ENCODE measurements around the gene NIM1K.
A peak's percentile ranks its signal among the peaks of the same experiment; 100 is the strongest.

NIM1K gene

DNA sequence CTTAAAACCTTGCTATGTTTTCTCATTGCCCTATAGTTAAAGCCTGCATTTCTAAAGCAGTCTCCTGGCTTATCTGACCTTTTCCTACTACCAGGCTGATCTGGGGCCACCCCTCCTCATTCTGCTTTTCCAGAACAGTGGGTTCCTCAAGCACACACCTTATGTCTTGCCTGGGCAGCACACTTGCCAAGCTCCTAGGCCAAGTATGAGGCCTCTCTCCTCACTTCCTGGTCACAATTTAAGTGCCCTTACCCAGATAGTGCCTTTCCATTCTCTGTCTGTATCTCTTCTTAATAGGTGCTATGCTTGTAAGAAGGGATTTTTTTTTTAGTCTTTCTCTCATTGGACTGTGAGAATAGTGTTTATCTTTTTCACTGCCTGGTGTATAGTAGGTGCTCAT is 81.5 kb downstream of the NIM1K start:
- Mint-ChIP-seq H3K4me1 (no peaks in the 10 kb centered on the region), H3K4me3 (no peak overlapping the region), H3K27me3 (peaks cover 7% of the 10 kb centered on the region), H3K27ac (no peak overlapping the region), H3K9me3 (peaks cover 6 to 7% of the 10 kb centered on the region in 2 donors)
- ATAC-seq (no peak), DNase-seq (no peak)

DNA sequence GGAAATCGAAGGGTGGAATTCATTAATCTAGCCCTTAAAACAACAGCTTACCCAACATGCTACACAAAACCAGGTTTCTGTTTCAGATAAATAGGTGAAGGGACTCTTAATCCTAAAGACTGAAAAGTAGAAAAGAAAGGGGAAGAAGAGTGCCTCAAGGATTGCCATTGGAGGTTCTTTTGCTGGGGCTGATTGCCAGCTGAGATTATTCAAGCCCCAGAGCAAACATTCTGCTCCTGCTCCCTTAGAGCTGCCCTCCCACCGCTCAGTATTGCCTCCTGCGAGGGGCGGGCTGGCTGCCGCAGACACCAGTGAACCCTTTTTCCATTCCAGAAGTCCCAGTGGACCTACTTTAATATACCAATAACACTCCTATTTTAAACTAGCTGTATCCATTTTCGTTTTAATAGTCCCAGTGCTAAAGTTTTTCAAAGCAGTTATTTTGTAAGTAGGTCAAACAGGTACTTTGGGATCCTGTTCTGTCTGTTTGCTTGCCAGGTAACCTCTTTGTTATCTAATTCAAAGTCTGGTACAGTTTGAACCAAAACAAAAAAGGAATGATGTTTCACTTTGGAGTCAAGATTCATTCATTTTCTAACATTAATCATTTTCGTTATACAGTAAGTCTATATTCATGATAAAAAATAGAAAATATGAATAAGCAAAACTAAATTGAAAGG is 82.5 kb downstream of the NIM1K start:
- Mint-ChIP-seq H3K4me3 (no peak overlapping the region), H3K4me1 (no peaks in the 10 kb centered on the region)

DNA sequence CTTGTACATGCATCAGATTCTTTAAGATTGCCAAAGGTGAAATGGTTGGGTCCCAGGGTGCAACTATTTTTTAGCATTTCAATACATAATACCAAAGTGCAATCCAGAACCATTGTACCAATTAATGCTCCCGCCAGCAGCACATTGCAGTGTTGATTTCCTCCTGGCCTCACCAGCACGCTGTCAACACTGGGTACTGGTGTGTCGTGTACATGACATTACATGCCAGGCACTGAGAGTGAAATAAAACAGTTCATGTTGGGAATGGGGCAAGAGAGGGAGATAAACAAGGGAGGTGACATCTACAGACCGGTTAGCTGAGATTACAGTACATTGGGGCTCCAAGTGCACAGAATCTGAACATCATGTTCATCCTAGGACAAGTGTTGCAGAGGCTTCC is 83.4 kb downstream of the NIM1K start:
- H3K4me3 Mint-ChIP-seq, result no peak overlapping the region
- ATAC-seq, result no peak
- DNase-seq, result no peak
- peaks cover under 1% of the 10 kb centered on the region for H3K27me3 Mint-ChIP-seq
- H3K4me1 Mint-ChIP-seq, result no peaks in the 10 kb centered on the region
- H3K9me3 Mint-ChIP-seq, result peaks cover 0 to under 1% of the 10 kb centered on the region in 2 donors
- no peak overlapping the region for H3K27ac Mint-ChIP-seq

More for the DNA sequence above, 82.5 kb downstream of the NIM1K start:
- DNase-seq (no peak), ATAC-seq (no peak)
- Mint-ChIP-seq H3K9me3 (peaks cover 6 to 7% of the 10 kb centered on the region in 2 donors), H3K27ac (no peak overlapping the region), H3K27me3 (peaks cover 7% of the 10 kb centered on the region)

DNA sequence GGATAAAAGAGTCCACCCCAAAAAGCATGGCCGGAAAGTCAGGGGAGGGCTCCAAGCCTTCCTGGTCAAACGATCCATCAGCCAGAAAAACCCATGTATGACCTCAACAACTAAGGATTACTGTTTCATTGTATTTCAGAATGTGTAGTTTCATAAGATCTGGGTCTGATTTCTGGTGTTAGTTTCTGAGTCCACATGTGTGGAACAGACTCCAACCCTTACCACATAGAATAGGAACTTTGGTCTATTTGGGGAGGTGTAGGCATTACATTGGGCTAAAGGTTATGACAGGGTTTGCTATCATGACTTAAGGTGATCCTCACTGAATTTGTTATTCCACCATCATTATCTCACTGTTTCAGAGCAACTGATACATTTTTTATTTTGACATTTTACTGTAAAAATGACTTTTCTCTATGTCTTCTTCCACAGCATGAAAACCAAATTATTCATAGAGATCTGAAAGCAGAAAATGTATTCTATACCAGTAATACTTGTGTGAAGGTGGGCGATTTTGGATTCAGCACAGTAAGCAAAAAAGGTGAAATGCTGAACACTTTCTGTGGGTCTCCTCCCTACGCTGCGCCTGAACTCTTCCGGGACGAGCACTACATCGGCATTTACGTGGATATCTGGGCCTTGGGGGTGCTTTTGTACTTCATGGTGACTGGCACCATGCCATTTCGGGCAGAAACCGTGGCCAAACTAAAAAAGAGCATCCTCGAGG is 87.7 kb downstream of the NIM1K start:
- no peak for ATAC-seq
- Mint-ChIP-seq H3K4me3 (no peak overlapping the region), H3K4me1 (no peaks in the 10 kb centered on the region), H3K9me3 (peaks cover 0 to 4% of the 10 kb centered on the region in 2 donors), H3K27ac (no peak overlapping the region), H3K27me3 (no peaks in the 10 kb centered on the region)
- DNase-seq, result no peak

DNA sequence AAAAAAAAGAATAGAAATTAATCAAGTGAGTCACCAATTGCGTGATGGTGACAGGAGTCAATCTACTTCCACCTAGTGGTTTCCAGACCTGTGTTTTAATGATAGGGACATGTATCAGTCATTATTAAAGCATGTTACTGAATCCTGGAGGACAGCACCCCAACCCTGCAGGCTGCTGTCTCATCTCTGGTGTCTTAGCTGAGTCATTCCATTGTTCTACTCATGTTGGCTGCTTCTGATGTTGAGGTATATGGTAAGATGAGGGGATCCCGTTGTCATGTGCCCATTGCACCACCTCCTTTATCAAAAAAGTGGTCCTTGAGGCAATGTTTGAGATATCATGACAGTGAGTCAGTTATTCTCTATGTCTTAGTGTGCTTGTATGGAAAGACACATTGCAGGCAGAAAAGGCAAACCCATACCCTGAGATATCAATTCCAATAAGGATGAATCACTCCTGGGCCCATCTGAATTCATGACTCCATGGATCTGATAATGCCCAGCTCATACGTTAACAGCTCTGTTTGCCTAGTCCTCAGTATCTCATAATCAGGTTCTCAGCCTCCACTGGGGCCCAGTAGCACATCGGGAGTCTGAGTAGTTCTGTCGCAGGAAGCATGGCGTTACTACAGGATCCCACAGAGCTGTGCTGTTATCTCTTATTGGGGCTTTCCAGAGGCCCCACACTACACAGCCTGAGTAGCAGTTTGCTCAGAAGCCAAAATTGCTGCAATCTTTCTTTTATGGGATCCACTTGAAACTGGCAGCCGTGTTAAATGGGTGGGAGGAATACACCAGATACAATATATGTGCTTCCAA is 90.0 kb downstream of the NIM1K start:
- DNase-seq (no peak), ATAC-seq (peak; percentile 66)
- H3K4me1 Mint-ChIP-seq, result no peaks in the 10 kb centered on the region
- H3K9me3 Mint-ChIP-seq, result peaks cover 0 to 4% of the 10 kb centered on the region in 2 donors
- H3K4me3 Mint-ChIP-seq, result no peak overlapping the region
- no peaks in the 10 kb centered on the region for H3K27me3 Mint-ChIP-seq
- H3K27ac Mint-ChIP-seq, result no peak overlapping the region

DNA sequence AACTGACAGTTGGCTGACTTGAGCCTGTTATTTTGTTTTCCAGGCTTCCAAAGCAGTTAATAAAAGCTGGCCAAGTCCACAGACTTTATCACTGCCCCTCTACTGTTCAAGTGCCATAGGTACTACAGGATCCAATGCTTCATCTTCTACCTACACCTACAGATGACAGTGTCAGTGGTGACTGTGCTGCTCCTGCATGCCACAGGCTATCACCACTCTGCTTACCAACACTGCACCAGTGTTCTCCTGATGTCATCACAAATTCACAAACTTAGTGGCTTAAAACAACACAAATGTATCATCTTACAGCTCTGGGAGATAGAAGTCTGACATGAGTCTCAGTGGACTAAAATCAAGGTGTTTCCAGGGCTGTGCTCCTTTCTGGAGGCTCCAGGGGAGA is 94.6 kb downstream of the NIM1K start:
- no peak for ATAC-seq
- Mint-ChIP-seq H3K4me1 (no peaks in the 10 kb centered on the region), H3K9me3 (peaks cover 0 to 4% of the 10 kb centered on the region in 2 donors), H3K4me3 (no peak overlapping the region), H3K27me3 (no peaks in the 10 kb centered on the region), H3K27ac (no peak overlapping the region)
- DNase-seq, result no peak

DNA sequence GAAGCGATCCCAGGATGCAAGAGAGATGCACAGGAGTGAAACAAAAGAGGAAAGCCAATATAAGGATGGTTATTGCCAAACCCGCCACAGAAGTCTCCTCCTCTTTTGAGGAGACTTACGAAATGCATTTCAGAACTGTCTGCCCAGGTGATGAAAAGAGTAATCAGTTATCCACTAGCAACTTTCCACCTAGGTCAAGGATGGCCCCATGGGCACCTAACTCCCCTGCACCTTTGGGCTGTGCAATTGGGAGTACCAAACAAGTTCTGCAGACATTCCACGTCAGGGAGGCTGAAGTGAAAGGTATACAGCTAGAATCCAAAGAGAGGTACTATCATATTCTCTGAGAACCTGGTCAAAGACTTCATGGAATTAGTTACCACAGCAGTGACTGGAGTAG is 95.5 kb downstream of the NIM1K start:
- no peak overlapping the region for H3K27ac Mint-ChIP-seq
- H3K27me3 Mint-ChIP-seq, result no peaks in the 10 kb centered on the region
- DNase-seq, result no peak

DNA sequence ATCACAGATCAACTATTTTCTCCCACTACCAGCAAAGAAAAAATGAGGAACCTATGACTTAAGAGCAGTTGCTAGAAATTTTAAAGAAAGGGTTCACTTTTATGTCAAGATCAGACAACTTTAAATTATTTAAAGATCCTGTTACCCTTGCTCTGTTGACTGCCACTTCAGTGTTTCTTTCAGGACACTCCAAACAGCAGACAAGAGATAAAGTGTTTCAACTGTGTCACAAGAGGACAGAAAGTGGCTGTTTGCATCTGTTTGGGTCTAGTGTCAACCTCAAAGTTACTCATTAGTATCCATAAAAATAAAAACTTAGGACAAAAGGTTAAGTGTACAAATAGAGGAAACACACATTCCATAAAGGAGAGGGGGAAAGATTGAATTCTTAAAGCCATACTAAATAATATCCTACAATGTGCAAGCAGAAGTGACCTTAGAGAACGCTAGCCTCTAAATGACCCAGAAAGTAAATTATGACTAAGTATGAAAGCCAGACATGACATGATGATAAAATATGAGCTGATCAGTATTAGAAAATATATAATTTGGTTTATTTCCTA is 96.3 kb downstream of the NIM1K start:
- Mint-ChIP-seq H3K4me1 (no peaks in the 10 kb centered on the region), H3K9me3 (peaks cover 0 to 4% of the 10 kb centered on the region in 2 donors), H3K27ac (no peak overlapping the region), H3K27me3 (no peaks in the 10 kb centered on the region), H3K4me3 (no peak overlapping the region)
- DNase-seq (no peak), ATAC-seq (no peak)

More for the DNA sequence above, 95.5 kb downstream of the NIM1K start:
- no peaks in the 10 kb centered on the region for H3K4me1 Mint-ChIP-seq
- no peak for ATAC-seq
- no peak overlapping the region for H3K4me3 Mint-ChIP-seq
- peaks cover 0 to 4% of the 10 kb centered on the region in 2 donors for H3K9me3 Mint-ChIP-seq

DNA sequence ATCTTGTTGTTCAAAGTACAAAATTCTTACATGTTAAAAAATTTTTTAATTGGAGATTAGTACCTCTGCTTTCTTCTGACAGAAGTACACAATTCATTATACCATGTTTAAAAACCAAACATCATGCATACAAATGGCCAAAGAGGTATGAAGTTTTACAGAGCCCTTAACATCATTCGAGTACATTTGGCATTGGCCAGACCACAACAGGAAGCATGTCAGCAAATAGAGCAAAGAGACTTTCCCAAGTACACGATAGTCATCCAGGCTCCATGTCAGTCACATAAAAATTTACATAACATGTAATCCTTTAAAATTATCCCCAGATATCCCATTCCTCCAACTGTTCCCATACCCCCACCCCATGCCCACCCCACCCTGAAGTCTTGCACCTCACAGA is 98.7 kb downstream of the NIM1K start:
- Mint-ChIP-seq H3K9me3 (no peaks in the 10 kb centered on the region), H3K4me1 (no peaks in the 10 kb centered on the region), H3K4me3 (no peak overlapping the region), H3K27me3 (no peaks in the 10 kb centered on the region), H3K27ac (peak overlapping the region in 1 of 2 donors; percentile 37)
- DNase-seq (no peak), ATAC-seq (no peak)

DNA sequence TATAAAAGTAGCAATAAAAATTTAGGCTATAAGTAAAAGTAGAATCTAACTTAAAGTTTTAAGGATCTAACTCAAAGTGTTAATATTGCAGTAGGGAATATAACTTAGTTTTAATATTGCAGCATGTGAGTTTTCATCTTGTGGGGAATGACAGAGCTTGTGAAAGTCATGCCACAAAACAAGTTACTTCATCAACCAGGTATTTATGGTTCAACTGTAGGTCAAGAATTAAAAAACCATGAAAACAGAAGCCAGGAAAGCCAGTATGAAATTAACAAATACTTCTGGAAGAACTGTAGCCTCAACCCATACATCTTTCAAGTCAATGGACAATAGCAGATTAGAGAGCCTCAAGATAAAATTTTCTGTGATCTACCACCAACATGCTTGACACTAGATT is 102.2 kb downstream of the NIM1K start:
- no peak overlapping the region for H3K27ac Mint-ChIP-seq
- H3K4me3 Mint-ChIP-seq, result no peak overlapping the region

DNA sequence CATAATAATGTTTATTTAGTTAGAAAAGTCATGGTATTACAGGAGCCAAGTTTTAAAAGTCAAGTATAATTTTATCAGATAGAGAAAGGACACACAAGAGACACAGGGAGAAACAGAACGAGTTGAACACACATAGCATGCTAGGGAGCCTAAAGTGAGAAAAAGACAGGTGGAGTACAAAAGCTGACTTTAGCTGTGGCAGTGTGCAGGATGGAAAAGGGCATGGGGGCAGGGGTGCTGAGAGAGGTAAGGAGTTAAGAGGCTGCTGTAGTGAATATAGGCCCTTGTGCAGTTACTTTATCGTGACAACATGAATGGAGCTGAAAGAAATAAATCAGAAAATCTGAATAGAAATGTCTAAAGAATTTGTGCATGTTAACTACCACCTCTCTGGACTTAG is 103.2 kb downstream of the NIM1K start:
- Mint-ChIP-seq H3K27me3 (no peaks in the 10 kb centered on the region), H3K4me1 (no peaks in the 10 kb centered on the region), H3K27ac (no peak overlapping the region), H3K9me3 (no peaks in the 10 kb centered on the region), H3K4me3 (no peak overlapping the region)
- ATAC-seq (no peak), DNase-seq (no peak)

More for the DNA sequence above, 102.2 kb downstream of the NIM1K start:
- Mint-ChIP-seq H3K4me1 (no peaks in the 10 kb centered on the region), H3K27me3 (no peaks in the 10 kb centered on the region), H3K9me3 (no peaks in the 10 kb centered on the region)
- ATAC-seq (no peak), DNase-seq (no peak)

DNA sequence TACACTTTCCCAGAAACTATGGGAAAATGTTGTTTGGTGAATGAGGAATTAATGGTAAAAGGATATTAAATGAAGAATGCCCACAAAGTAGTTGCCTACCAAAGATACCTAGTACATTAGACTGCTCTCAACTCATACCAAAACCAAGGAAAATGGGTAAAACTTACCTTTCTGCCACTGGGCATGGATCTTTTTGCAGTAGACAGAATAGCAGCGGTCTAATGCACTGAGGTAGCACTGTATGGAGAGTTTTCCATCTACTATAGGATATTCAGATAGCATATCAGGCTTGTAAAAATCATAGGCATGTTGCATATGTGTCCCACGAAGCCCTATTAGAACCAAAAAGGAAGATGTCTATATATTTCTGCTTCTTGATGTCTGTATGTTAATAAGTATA is 104.8 kb downstream of the NIM1K start:
- no peak overlapping the region for H3K4me3 Mint-ChIP-seq

DNA sequence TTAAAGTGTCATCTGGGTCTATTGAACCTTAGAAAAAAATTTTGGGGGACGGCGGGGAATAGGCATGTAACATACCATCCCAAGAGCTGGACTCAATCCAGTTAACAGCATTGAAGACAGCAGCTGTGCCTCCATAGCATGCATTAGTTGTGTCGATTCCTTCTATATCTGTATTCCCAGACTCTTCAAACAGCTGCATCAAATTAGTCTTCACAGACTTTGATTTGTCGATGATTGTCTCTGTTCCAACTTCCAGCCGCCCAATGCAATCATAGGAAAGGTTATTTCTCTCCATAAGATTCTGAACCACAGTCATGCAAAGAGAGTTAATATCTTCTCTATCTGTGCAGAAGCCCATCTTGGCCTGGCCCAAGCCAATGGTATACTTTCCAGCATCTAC is 106.4 kb downstream of the NIM1K start:
- Mint-ChIP-seq H3K27me3 (no peaks in the 10 kb centered on the region), H3K9me3 (no peaks in the 10 kb centered on the region), H3K4me1 (peaks cover 30% of the 10 kb centered on the region), H3K4me3 (no peak overlapping the region), H3K27ac (no peak overlapping the region)
- DNase-seq (no peak), ATAC-seq (no peak)

More for the DNA sequence above, 104.8 kb downstream of the NIM1K start:
- Mint-ChIP-seq H3K27ac (no peak overlapping the region), H3K9me3 (no peaks in the 10 kb centered on the region), H3K4me1 (peaks cover 13% of the 10 kb centered on the region), H3K27me3 (no peaks in the 10 kb centered on the region)
- DNase-seq, result no peak
- ATAC-seq, result no peak

DNA sequence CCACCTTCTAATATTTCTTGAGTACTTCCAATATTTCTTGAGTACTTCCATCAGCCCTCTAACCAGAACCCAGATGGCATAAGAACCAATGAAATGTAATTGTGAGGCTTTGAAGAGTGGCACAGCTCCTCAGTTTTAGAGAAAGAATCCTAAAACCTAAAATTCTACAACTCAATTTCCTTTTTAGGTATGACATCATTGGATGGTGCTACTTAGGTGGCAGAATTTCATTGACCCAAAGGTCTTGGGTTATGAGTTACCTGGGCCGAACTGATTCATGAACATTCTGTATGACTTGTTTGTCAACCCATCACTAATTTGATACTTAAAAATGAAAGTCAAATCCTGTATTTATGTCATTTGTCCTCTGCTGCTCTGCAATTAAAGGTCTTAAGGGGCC is 108.1 kb downstream of the NIM1K start:
- no peak overlapping the region for H3K4me3 Mint-ChIP-seq
- DNase-seq, result no peak
- no peaks in the 10 kb centered on the region for H3K9me3 Mint-ChIP-seq
- ATAC-seq, result no peak
- no peaks in the 10 kb centered on the region for H3K27me3 Mint-ChIP-seq
- H3K27ac Mint-ChIP-seq, result no peak overlapping the region
- peaks cover 46% of the 10 kb centered on the region for H3K4me1 Mint-ChIP-seq

DNA sequence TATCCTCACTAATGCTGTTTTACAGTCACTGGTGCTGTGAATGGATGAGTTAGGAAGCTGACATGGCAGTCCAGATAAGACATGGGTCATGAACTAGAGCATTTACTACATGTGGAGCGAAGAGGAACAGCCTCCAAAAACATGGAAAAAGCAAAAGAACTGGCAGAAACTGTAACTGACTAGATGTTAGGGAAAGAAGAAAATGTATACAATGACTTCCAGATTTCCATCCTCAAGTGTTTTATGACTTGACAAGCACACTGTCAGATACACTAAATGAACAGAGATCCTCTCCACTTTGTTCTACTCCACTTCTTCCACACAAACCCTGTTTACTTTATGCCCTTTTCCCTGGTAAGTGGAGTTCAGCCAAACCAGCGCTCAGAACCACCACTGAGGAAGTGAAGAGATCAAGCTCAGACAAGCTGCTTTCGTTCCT is 109.6 kb downstream of the NIM1K start:
- H3K27me3 Mint-ChIP-seq, result no peaks in the 10 kb centered on the region
- H3K27ac Mint-ChIP-seq, result no peak overlapping the region
- DNase-seq (no peak), ATAC-seq (no peak)
- no peaks in the 10 kb centered on the region for H3K9me3 Mint-ChIP-seq
- no peak overlapping the region for H3K4me3 Mint-ChIP-seq
- H3K4me1 Mint-ChIP-seq, result peaks cover 59% of the 10 kb centered on the region

Measured in stimulated activated naive CD8-positive, alpha-beta T cell treated with anti-CD3 and anti-CD28 coated beads, Interleukin-15, amount 100 ng/mL, for 72 hours (primary cell).